GM19438 (cell line): ENCODE data around the gene FXR2.

ENCODE experiments used
- ATAC-seq: cut with Tn5 transposase; IDR thresholded peaks from one replicate; pipeline ENCODE4 v1.9.1; 2021; ENCODE audit warnings: low read depth; ENCODE audit not compliant: unreplicated experiment

Gene FXR2

GRCh38 chr17:7573324-7574080, 41.2 kb downstream of the FXR2 start:
- no peak for ATAC-seq

- ATAC-seq: peak; percentile 92
These were observed 41.9 kb downstream of the FXR2 start for GRCh38 chr17:7572588-7573323.

- no peak for ATAC-seq
These were observed 42.4 kb downstream of the FXR2 start for GRCh38 chr17:7572338-7572587.

- no peak for ATAC-seq
These were observed 44.3 kb downstream of the FXR2 start for GRCh38 chr17:7570351-7570750.

GRCh38 chr17:7569571-7569970, 45.1 kb downstream of the FXR2 start:
- no peak for ATAC-seq

DNA sequence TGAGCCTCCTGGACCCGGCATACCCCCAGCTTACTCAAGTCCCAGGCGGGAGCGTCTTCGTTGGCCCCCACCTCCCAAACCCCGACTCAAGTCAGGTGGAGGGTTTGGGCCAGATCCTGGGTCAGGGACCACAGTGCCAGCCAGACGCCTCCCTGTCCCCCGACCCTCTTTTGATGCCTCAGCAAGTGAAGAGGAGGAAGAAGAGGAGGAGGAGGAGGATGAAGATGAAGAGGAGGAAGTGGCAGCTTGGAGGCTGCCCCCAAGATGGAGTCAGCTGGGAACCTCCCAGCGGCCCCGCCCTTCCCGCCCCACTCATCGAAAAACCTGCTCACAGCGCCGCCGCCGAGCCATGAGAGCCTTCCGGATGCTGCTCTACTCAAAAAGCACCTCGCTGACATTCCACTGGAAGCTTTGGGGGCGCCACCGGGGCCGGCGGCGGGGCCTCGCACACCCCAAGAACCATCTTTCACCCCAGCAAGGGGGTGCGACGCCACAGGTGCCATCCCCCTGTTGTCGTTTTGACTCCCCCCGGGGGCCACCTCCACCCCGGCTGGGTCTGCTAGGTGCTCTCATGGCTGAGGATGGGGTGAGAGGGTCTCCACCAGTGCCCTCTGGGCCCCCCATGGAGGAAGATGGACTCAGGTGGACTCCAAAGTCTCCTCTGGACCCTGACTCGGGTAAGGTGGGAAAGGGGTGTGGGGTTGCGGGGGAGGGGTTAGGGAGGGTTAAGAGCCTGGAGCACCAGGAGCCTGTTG, 51.4 kb downstream of the FXR2 start:
- no peak for ATAC-seq

GRCh38 chr17:7562208-7562605, 52.5 kb downstream of the FXR2 start:
- ATAC-seq: no peak

DNA sequence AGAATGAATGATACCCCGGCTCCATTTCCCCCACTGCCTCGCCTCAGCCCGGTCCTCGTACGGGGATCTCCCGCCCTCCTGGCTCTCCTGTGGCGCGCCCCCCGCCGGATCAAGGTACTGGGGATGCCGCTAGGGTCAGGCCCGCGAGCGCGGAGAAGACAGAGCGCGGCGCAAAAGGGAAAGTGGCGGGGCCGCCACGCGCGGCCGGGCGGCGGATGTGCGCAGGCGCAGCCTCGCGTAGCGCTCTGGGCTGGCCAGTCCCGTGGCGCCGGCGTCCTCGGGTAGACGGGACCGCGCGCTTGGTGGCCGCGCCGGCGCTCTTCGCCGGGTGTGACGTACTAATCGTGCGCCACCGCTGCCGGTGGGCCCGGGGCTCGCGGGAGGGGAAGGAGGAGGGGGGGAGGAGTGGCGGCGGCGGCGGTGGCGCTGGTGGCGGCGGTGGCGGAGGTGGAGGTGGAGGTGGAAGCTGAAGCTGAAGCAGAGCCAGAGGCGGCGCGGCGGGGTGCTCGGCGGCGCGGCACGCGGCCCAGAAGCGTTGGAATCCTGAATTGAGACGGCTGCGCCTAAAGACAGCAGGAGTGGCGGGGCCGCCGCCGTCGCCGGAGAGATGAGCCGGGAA, 53.0 kb downstream of the FXR2 start, which contains the start of gene SENP3:
Gene SENP3, plus strand, starts transcription at position 331 of the 619 bp plus-strand sequence. CDS start 1,158 bp downstream, outside the sequence.
- ATAC-seq: peak; percentile 57

DNA sequence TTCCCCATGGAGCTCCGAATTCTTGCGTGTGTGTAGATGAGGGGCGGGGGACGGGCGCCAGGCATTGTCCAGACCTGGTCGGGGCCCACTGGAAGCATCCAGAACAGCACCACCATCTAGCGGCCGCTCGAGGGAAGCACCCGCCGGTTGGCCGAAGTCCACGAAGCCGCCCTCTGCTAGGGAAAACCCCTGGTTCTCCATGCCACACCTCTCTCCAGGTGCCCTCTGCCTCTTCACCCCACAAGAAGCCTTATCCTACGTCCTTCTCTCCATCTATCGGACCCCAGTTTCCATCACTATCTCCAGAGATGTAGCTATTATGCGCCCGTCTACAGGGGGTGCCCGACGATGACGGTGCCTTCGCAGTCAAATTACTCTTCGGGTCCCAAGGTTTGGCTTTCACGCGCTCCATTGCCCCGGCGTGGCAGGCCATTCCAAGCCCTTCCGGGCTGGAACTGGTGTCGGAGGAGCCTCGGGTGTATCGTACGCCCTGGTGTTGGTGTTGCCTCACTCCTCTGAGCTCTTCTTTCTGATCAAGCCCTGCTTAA, 53.6 kb downstream of the FXR2 start:
- ATAC-seq: peak; percentile 49

DNA sequence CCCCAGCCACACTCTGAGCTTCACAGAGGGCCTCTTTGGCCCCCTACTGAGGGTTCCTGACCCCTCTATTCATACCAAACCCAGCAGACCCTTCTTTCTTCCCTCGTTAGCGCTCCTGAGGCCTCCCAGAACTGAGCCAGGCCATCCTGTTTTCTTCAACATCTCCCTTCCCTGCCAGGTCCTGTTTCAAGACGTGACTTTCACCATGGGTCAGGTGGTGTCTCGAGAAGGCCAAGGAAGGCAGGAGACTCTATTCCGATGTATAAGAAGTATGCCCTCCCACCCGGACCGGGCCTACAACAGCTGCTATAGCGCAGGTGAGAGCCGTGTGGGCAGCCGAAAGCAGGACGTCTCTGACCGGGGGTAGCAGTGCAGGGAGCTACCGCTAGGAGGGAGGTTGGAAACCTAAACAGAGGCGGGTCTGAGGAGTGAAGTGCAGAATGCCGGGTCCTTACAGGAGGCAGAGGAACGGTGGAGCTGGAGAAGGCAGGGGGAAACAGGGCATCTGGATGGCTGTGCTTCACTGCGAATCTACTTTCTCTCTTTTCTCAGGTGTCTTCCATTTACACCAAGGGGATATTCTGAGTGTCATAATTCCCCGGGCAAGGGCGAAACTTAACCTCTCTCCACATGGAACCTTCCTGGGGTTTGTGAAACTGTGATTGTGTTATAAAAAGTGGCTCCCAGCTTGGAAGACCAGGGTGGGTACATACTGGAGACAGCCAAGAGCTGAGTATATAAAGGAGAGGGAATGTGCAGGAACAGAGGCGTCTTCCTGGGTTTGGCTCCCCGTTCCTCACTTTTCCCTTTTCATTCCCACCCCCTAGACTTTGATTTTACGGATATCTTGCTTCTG, 54.3 kb downstream of the FXR2 start:
- ATAC-seq: no peak

GRCh38 chr17:7559320-7560171, 55.2 kb downstream of the FXR2 start:
- no peak for ATAC-seq

DNA sequence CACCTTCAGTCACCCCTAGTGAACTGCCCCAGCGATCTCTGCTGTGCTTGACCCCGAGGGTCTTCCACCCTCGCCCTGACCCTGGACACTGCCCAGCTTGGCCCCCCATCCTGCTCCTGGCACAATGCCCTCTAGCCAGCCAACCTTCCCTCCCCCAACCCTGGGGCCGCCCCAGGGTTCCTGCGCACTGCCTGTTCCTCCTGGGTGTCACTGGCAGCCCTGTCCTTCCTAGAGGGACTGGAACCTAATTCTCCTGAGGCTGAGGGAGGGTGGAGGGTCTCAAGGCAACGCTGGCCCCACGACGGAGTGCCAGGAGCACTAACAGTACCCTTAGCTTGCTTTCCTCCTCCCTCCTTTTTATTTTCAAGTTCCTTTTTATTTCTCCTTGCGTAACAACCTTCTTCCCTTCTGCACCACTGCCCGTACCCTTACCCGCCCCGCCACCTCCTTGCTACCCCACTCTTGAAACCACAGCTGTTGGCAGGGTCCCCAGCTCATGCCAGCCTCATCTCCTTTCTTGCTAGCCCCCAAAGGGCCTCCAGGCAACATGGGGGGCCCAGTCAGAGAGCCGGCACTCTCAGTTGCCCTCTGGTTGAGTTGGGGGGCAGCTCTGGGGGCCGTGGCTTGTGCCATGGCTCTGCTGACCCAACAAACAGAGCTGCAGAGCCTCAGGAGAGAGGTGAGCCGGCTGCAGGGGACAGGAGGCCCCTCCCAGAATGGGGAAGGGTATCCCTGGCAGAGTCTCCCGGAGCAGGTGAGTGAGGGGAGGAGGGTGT, 56.0 kb downstream of the FXR2 start, which contains the start of gene TNFSF13:
Gene TNFSF13, plus strand, starts transcription at position 207 of the 776 bp plus-strand sequence. Its CDS starts 290 bp downstream, at position 497.
- no peak for ATAC-seq

DNA sequence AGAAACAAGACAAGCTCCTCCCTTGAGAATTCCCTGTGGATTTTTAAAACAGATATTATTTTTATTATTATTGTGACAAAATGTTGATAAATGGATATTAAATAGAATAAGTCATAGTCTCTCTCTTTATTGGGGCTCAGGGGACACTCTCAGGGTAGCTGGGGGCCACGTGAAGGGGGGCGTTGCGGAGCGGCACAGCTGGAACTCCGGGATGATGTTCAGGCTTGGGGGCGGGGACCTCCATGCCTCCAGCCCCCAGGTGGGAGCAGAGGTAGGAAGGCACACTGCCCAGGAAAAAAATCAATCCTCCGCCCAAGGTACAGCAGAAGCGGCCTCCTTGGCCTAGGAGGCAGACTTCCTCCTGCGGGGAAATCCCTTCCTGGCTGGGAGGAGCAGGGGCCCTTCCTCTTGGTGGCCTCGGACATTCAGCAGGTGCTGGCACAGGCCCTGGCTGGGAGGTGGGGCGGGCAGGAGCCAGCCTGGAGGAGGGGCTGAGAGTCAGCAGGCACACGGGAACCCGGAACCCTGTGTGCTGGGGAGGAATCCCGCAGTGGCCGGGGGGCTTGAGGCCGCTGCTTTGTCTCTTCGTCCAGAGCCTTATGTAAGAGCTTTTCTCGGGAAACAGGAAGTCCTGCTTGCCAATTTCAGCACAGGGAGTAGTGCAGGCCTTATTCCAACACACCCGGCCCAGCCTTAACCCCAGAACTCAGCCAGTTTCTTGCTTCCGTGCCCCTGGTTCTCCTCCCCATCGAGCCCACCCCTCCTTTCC, 56.7 kb downstream of the FXR2 start:
- no peak for ATAC-seq

DNA sequence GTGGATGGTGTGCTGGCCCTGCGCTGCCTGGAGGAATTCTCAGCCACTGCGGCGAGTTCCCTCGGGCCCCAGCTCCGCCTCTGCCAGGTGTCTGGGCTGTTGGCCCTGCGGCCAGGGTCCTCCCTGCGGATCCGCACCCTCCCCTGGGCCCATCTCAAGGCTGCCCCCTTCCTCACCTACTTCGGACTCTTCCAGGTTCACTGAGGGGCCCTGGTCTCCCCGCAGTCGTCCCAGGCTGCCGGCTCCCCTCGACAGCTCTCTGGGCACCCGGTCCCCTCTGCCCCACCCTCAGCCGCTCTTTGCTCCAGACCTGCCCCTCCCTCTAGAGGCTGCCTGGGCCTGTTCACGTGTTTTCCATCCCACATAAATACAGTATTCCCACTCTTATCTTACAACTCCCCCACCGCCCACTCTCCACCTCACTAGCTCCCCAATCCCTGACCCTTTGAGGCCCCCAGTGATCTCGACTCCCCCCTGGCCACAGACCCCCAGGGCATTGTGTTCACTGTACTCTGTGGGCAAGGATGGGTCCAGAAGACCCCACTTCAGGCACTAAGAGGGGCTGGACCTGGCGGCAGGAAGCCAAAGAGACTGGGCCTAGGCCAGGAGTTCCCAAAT, 57.4 kb downstream of the FXR2 start:
- ATAC-seq: no peak

GRCh38 chr17:7556627-7557026, 58.1 kb downstream of the FXR2 start:
- no peak for ATAC-seq

GRCh38 chr17:7555320-7555948, 59.3 kb downstream of the FXR2 start:
- no peak for ATAC-seq
